ENCODE data around the gene MRPL58.
"Not testable (repeated sequence)": the region's sequence is repeated elsewhere in the genome, so short reads cannot be mapped to it uniquely, and the experiment has no call there.

MRPL58 gene

GRCh38 chr17:75012346-75013091, at the start of gene MRPL58:
Gene MRPL58, plus strand, starts transcription at chr17:75012670. Its CDS starts 17 bp downstream, at chr17:75012687.
- peak; percentile 58 for DNase-seq (ENCODE audit: low read depth)

- no peak for DNase-seq (ENCODE audit: low read depth)
These were observed 48.8 kb upstream of the MRPL58 start for GRCh38 chr17:74963656-74964055.

GRCh38 chr17:74964246-74964761, 48.2 kb upstream of the MRPL58 start:
- no peak for DNase-seq (ENCODE audit: low read depth)

GRCh38 chr17:74964988-74965622, 47.4 kb upstream of the MRPL58 start:
- DNase-seq (ENCODE audit: low read depth): no peak

- DNase-seq (ENCODE audit: low read depth): no peak
These were observed 44.1 kb upstream of the MRPL58 start for GRCh38 chr17:74968361-74968780.

GRCh38 chr17:74969501-74969900, 43.0 kb upstream of the MRPL58 start:
- DNase-seq (ENCODE audit: low read depth): not testable (repeated sequence)

GRCh38 chr17:74970395-74970794, 42.1 kb upstream of the MRPL58 start:
- DNase-seq (ENCODE audit: low read depth): no peak

GRCh38 chr17:74971069-74971841, 41.2 kb upstream of the MRPL58 start:
- DNase-seq (ENCODE audit: low read depth): no peak

- DNase-seq (ENCODE audit: low read depth): no peak
These were observed 40.7 kb upstream of the MRPL58 start for GRCh38 chr17:74971842-74972106.

- DNase-seq (ENCODE audit: low read depth): no peak
These were observed 40.1 kb upstream of the MRPL58 start, which contains the start of gene HID1 for GRCh38 chr17:74972107-74972972. Gene HID1, minus strand, starts transcription at chr17:74972759. Its CDS starts 103 bp downstream, at chr17:74972656.

- no peak for DNase-seq (ENCODE audit: low read depth)
These were observed 39.5 kb upstream of the MRPL58 start for GRCh38 chr17:74972973-74973328.

GRCh38 chr17:74975943-74976342, 36.5 kb upstream of the MRPL58 start:
- DNase-seq (ENCODE audit: low read depth): no peak

GRCh38 chr17:74977802-74978201, 34.7 kb upstream of the MRPL58 start:
- DNase-seq (ENCODE audit: low read depth): no peak

GRCh38 chr17:74978240-74978639, 34.2 kb upstream of the MRPL58 start:
- no peak for DNase-seq (ENCODE audit: low read depth)

GRCh38 chr17:74979408-74980146, 32.9 kb upstream of the MRPL58 start:
- DNase-seq (ENCODE audit: low read depth): no peak

- DNase-seq (ENCODE audit: low read depth): no peak
These were observed 31.0 kb upstream of the MRPL58 start for GRCh38 chr17:74981318-74981978.

GRCh38 chr17:74981979-74982662, 30.3 kb upstream of the MRPL58 start:
- DNase-seq (ENCODE audit: low read depth): no peak

- DNase-seq (ENCODE audit: low read depth): not testable (repeated sequence)
These were observed 29.7 kb upstream of the MRPL58 start for GRCh38 chr17:74982663-74983313.

- DNase-seq (ENCODE audit: low read depth): no peak
These were observed 26.3 kb upstream of the MRPL58 start for GRCh38 chr17:74986206-74986576.

Data from HS-27A (cell line).